ENCODE results near the gene KRTAP10-9. TPM values are rescaled to one million over a fixed set of nuclear protein-coding genes. Genes with fewer than 3 reads are reported as not detected.
"Not testable (repeated sequence)": the region's sequence is repeated elsewhere in the genome, so short reads cannot be mapped to it uniquely, and the experiment has no call there.

KRTAP10-9 gene
- total RNA-seq, 1 donor from 2014 or later: not detected

DNA sequence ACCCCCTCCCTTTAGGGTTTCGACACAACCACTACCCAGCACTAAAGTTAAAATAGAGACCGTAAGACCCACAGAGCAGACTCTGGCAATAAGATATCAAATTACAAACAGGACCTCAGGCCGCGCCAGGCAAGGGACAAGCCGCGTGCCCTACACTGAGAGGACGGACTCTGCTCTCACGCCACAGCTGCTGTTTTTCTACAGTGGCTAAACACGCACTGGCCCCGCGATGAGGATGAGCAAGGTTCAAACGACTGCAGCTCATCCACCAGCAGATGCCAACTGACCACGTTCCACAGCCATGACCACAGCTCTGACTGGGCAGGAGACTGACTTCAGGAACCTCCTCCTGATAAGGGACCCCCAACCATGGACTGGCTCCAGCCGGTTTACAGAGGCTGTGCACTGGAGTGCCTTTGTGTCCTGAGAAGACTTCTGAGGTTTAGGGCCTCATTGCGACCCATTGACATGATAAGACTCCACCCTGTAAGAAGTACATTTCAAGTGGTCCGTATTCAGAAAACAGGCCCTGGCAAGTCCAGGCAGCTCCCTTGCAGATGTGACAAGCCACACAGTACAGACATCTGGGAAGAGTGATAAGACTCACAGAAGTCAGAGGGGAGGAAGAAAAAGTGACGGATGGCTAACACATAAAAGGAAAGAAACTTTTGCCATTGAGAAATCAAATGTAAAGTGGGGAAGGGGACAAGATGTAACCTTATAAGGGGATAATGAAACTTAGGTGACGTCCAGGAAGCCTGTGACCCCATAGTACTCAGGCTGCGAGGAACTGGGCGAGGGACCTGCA, 33.1 kb upstream of the KRTAP10-9 start:
- no peak for ATAC-seq
- DNase-seq (ENCODE audit: low spot score): no peak
- intact Hi-C loops (cut with DNase I): no loop called here

DNA sequence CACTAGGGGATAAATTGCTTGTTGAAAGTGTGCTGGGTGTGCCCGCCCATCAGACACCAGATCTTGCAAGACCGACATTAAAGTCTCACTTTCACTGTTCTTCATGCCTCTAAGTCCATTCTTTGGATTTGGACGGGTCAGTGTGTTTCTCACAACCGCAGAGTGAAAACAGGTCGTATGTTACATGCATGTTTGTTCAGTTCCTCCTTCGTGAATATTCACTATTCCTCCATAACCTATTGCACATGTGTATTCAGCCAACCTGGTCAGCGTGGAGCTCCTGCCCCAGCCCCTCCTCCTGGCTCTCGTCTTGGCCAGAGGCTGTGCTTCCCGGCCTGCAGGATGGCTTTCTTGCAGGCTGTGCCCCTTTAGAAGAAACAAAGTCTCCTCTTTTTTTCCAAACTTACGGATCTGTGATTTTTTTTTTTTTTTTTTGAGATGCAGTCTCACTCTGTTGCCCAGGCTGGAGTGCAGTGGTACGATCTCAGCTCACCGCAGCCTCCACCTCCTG, 32.4 kb upstream of the KRTAP10-9 start:
- ATAC-seq (no peak), DNase-seq (ENCODE audit: low spot score) (no peak)
- intact Hi-C loops (cut with DNase I): no loop called here

DNA sequence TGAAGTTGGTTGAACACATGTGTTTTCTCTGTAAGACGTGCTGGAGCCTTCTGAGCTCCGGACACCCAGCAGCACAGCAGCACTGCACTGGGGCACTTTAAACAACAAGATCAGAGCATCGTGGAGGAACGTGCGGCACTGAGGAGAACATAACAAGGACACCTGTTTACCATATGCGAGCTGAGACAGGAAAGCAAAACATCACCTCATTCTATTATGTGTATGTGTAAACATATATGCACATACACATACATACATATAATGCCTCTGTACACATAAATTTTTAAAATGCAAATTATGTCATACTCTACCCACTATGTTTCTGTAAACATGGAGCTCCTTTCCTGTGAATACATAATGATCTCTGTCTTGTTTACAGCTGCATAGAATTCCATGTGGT, 31.4 kb upstream of the KRTAP10-9 start:
- no peak for DNase-seq (ENCODE audit: low spot score)
- no peak for ATAC-seq
- intact Hi-C loops (cut with DNase I): no loop called here

DNA sequence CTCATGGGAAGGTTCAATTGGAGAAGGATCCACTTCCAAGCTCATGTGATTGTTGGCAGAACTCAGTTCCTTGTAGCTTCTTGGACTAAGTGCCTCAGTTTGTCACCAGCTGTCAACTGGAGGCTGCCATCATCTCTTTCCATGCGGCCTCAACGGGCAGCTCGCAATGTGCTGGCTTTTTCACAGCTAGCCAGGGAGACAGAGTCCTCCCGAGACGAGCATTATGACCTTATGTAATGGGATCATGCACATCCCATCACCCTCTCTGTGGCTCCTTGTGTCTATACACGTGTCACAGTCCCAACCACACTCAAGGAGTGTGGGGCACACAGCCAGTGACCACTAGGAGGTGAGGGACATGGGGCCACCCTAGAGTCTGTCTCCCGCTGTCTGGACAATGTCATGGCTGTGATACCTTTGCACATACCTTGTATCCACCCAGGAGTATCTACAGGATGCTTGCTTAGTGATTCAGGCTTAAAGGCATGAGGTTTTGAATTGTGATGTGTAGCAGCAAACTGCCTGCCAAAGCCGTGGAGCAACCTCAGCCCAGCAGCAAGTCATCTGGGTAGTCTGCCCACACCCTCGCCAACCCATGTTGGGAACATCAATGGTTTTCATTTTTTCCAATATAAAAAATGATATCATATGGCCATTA, 30.7 kb upstream of the KRTAP10-9 start:
- DNase-seq (ENCODE audit: low spot score): no peak
- no peak for ATAC-seq
- intact Hi-C loops (cut with DNase I): no loop called here

DNA sequence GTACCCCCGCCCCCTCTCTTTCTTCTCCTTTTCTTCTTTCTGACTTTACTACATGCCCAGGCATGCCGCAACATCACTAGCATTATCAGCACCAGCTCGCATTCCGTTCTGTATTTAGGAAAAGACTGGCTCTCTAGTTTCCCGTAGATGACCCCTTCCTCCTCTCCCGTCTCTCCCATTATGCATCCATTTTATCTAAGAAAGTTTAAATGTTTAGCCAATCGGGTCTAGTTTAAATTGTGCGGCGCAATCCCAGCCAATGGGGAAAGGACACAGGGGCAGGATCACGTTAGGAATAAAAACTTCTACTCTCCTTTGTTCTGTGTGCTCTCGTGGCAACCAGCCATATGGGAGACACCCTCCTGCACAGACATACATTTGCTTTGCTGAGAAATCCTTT, 28.8 kb upstream of the KRTAP10-9 start:
- DNase-seq (ENCODE audit: low spot score) (no peak), ATAC-seq (no peak)
- intact Hi-C loops (cut with DNase I): no loop called here

DNA sequence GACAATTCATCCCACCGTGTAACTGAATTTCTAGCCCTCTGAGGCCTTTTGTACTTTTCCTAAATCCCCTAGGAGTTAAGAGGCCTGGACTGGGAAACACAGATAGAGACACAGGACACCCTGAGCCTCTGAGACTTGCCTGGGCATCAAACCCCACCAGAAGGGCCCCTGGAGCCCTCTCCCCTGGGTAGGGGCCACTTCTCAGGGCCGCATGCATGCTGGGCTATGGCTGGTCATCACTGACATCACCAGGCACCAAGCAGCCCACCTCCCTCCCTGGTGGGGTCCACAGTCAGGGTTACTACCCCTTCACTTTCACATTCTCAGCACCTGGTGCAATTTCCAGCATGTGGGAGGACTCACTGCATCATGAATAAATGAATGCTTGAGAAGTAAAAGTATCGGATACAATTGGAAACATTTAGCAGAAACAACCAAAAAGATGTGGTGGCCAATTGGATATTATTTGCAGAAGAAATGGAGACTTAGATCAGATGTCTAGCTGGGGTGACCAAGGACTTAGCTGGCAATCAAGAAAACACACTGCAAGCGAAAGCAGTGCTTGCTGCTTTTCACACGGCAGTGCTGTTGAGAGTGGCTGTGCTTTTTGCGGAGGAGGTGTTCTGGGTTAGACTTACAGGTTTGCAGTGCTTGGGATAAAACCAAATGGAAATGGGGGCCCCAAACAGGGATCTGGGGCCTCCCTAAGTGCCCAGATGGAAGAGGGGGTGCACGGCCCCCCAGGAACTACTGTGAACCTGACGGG, 27.4 kb upstream of the KRTAP10-9 start:
- no peak for DNase-seq (ENCODE audit: low spot score)
- ATAC-seq: no peak

DNA sequence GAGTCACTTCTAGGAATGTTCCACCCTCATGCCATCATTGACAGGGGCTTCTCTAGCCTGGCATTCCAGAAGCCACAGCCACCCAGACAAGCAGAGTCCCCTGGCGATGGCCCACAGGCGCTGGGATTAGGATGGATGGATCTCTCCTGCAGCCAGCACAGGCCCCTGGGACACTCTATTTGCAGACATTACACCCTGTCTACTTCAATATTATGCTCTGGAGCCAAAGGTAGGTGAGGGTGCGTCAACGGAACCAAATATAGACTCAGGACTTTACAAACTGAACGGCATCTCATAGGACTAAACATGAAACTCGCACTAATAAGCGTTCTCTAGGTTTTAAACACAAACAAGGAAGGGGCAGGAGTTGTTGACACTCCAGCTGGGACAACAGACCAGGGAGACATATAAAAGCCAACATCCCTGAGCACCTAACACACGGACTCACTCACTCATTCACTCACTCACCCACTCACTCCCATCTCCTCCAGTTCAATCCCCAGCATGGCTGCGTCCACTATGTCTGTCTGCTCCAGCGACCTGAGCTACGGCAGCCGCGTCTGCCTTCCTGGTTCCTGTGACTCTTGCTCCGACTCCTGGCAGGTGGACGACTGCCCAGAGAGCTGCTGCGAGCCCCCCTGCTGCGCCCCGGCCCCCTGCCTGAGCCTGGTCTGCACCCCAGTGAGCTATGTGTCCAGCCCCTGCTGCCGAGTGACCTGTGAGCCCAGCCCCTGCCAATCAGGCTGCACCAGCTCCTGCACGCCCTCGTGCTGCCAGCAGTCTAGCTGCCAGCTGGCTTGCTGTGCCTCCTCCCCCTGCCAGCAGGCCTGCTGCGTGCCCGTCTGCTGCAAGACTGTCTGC, 26.5 kb upstream of the KRTAP10-9 start, which contains the start of gene KRTAP10-7:
Gene KRTAP10-7 (plus strand): TSS at position 480 of the 861 bp plus-strand sequence. CDS start 25 bp downstream, at position 505.
- intact Hi-C loops (cut with DNase I); ATAC-seq; DNase-seq (ENCODE audit: low spot score): not testable (repeated sequence)

More for the DNA sequence above, 27.4 kb upstream of the KRTAP10-9 start:
- intact Hi-C loops (cut with DNase I): no loop called here

DNA sequence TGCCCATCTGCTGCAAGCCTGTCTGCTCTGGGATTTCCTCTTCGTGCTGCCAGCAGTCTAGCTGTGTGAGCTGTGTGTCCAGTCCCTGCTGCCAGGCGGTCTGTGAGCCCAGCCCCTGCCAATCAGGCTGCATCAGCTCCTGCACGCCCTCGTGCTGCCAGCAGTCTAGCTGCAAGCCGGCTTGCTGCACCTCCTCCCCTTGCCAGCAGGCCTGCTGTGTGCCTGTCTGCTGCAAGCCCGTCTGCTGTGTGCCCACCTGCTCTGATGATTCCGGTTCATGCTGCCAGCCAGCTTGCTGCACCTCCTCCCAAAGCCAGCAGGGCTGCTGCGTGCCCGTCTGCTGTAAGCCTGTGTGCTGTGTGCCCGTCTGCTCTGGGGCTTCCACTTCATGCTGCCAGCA, 25.8 kb upstream of the KRTAP10-9 start:
- DNase-seq (ENCODE audit: low spot score); intact Hi-C loops (cut with DNase I); ATAC-seq: not testable (repeated sequence)

DNA sequence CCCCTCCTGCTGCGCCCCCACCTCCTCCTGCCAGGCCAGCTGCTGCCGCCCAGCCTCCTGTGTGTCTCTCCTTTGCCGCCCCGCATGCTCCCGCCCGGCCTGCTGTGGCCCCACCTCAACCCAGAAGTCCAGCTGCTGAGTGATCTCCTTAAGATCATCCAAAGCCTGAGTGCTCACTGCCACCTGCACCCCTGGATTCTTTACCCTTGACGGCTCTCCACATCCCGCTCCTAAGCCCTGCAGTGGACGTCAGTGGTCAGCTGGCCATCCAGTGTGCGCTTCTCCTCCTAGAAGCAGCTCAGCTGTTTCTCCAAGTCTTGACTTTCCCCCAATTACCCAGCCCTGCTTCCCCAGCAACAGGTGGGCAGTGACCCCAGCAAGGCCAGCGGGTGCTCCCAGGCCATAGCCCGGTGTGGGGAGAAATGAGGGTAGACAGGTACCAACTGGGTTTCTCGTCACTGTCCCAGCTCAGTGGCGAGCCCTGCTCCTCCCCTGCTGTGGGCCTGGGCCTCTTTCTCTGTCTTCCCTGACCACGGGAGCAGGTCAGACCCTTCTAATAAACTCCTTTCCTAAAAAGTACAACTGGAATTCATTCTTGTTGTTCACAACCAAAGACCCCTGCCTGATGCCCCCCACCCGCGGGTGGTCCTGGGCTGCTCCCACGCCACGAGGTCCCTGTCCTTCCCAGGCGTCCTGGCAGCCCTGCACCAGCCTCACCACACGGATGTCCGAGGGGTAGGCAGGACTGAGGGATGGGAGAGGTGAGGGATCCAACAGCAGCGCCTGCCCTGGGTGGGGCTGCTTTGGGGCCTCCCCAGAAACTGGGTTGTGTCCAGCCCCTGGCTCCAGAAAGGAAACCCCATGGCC, 25.1 kb upstream of the KRTAP10-9 start:
- ATAC-seq: no peak
- DNase-seq (ENCODE audit: low spot score): no peak
- intact Hi-C loops (cut with DNase I): no loop called here

DNA sequence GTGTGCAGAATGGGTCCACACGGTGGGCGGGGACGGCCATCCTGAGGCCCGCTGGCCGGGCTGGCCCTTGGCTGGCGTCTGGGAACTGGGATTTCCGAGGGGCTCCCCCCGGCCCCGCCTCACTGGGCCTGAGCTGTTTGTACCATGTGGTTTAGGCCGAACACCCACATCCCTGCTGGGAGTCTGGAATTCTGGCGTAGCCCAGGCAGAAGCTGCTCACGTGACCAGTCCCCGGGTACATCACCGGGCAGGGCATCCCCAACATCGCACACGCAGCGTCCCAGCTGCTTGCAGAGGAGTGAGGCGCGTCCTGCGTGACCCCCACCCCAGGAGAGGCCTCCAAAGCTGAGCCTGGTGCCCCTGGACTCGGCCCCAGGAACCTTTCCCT, 24.4 kb upstream of the KRTAP10-9 start:
- ATAC-seq (no peak), DNase-seq (ENCODE audit: low spot score) (no peak)

DNA sequence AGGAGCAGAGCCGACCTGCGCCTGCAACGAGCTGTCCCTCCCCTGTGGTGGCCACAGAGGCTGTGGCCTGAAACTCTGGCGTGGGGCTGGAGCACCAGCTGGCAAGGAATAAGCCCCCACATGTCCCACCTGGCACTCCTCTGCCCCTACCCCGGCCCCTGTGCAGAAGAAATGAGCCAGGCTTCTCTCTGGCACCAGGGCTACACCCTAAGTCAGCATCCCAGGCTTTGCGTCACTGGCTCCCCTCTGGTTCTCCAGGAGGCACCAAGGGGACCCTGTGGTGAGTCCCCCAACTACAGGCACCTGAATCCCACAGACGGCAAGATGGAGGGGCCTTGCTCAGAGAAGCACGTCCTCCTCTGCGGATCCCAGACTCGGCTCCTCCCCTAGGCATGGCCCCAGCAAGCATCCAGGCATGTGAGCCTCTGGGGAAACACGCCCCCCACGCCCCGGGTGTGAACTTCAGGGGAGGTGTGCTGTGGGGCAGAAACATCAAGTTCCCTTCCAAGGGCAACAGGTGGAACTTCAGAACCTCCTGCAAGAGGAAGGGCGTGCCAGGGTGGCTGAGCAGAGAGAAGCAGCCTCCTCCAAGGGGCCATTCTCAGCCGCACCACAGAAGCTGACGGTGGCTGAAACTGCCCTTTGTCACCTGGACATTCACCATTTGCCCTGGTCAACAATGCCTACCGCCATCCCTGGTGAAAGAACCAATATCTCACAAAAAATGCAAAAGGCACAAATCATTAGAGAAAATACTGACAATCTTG, 23.6 kb upstream of the KRTAP10-9 start:
- DNase-seq (ENCODE audit: low spot score) (no peak), ATAC-seq (no peak)
- intact Hi-C loops (cut with DNase I): no loop called here

More for the DNA sequence above, 24.4 kb upstream of the KRTAP10-9 start:
- intact Hi-C loops (cut with DNase I): no loop called here

DNA sequence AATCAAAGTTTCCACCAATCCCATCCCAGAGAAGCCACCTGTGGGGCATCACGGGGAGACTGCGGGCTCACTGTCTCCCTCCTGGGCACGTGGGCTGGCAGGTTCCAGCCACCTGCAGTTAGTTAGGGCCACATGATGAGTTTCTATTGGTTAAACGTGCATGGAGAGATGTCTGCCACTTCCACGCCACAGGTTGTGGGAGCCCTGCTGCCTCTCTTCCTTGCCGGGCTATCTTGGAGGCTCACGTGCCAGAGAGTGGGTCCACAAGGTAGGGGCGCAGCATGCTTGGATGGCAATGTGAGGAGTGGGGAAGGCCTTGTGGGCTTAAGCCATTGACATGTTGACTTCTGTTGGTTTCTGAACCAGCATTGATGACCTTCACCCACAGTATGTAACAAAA, 23.0 kb upstream of the KRTAP10-9 start:
- intact Hi-C loops (cut with DNase I): no loop called here
- ATAC-seq: no peak
- no peak for DNase-seq (ENCODE audit: low spot score)

DNA sequence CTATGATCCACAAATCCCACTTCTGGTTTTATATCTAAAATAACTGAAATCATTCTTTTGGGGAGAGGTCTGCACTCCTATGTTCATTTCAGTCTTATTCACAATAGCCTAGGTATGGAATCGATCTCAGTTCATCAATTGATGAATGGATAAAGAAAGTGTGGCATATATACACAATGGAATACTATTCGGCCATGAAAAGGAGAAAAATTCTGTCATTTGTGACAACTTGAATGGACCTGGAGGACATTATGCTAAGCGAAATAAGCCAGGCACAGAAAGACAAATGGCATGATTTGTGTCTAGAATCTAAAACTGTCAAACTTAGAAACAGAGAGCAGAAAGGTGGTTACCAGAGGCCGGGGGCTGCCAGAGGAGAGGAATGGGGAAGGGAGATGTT, 20.4 kb upstream of the KRTAP10-9 start:
- intact Hi-C loops (cut with DNase I): no loop called here
- no peak for DNase-seq (ENCODE audit: low spot score)
- no peak for ATAC-seq

DNA sequence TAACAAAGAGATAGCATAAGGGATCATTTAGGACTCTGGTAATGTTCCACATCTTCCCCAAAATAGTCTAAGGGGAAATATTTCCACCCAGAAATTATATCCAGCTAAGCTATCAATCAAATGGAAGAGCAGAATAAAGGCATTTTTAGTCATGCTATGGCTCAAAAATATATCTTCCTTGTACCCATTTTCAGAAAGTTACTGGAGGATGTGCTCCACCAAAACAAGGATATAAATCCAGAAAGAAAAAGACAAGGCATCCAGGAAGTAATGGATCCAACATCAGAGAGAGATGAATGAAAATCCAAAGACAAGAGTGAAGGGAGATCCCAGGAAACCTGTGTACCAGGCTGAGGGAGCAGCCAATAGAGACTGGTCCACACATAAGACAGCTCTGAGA, 17.7 kb upstream of the KRTAP10-9 start:
- no peak for ATAC-seq
- no peak for DNase-seq (ENCODE audit: low spot score)
- intact Hi-C loops (cut with DNase I): no loop called here

DNA sequence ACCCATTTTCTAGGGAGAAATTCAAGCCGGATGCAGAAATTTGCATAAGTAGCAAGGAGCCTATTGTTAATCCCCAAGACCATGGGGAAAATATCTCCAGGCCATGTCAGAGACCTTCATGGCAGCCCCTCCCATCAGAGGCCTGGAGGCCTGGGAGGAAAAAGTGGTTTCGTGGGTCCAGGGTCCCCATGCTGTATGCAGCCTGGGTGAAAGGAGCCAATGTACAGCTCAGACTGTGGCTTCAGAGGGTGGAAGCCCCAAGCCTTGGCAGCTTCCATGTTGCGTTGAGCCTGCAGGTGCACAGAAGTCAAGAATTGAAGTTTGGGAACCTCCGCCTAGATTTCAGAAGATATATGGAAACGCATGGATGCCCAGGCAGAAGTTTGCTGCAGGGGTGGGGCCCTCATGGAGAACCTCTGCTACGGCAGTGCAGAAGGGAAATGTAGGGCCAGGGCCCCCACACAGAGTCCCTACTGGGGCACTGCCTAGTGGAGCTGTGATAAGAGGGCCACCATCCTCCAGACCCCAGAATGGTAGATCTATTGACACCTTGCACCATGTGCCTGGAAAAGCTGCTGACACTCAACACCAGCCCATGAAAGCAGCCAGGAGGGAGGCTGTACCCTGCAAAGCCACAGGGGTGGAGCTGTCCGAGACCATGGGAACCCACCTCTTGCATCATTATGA, 16.6 kb upstream of the KRTAP10-9 start:
- not testable (repeated sequence) for DNase-seq (ENCODE audit: low spot score)

DNA sequence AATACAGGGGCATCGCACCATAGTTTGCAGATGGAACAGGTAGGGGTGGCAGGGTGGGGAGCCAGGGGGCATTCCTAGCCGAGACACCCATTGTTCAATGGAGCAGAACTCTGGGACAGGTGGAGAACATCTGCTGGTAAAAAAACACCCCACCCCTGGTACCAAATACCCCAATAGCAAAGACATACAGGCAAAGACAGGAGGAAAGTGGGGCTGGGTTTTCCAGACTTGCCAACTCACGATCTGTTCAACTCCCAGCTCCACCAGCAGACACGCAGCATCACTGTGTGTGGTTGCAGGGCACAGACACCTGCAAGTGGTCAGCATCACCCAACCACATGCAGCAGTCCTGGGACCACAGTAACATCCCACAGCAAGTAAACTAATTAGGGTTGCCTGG, 15.3 kb upstream of the KRTAP10-9 start:
- ATAC-seq (no peak), DNase-seq (ENCODE audit: low spot score) (no peak)
- intact Hi-C loops (cut with DNase I): no loop called here

More for the DNA sequence above, 16.6 kb upstream of the KRTAP10-9 start:
- intact Hi-C loops (cut with DNase I); ATAC-seq: not testable (repeated sequence)

All from sciatic nerve (tissue), 2 donors.